GM21619 (cell line): ENCODE results near the gene WDR82.

Experiments used
- ATAC-seq: cut with Tn5 transposase; IDR thresholded peaks from one replicate; pipeline ENCODE4 v1.9.1; 2021; ENCODE audit not compliant: unreplicated experiment

The WDR82 gene

DNA sequence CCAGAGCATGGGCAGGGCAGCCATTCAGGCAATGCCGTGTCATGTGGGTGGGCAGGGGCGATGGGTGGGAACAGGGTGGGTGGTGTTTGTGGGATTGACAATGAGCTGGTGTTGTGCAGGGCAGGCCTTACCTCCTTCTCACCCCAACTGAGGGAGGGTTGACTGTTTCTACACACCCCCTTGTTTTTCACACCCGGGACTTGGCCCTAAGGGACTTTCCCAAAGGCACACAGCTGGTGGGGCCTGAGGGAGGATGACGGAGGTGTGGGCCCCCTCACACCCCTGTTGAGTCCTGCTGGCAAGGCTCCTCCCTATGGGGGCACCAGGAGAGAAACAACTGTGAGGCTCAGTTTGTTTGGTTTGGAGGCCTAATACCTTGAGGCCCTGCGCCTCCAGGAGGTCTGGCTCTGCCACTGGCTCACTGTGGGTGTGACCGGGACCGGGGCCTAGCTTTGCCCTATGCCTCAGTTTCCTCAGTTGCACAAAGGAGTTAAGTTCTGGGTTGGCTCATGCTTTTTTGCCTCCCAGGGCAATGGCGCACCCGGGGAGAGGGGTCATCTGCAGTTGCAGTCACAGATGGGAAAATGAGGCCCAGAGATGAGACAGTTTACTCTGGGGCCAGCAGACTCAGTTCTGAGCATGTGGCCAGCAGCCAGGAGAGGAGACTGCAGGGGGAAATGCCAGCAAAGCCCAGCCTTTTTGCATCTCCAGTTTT is 32.6 kb upstream of the WDR82 start:
- peak; percentile 45 for ATAC-seq

DNA sequence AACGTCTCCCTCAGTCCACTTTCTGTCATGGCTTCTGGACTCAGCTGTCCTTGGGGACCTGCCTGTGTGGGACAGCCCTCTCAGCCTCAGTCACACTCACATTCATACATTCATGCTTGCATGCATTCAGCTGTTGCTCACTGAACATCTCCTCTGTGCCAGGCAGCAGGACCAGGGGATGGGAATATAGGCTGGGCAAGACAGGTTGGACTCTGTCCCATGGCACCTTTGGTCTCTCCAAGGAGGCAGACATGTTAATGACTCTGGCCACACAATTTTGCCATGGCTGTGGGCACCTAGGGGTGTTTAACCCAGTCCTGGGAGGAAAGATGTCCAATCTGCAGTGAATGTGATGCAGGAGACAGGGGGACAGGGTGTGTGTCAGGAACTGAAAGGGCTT is 29.9 kb upstream of the WDR82 start:
- no peak for ATAC-seq

DNA sequence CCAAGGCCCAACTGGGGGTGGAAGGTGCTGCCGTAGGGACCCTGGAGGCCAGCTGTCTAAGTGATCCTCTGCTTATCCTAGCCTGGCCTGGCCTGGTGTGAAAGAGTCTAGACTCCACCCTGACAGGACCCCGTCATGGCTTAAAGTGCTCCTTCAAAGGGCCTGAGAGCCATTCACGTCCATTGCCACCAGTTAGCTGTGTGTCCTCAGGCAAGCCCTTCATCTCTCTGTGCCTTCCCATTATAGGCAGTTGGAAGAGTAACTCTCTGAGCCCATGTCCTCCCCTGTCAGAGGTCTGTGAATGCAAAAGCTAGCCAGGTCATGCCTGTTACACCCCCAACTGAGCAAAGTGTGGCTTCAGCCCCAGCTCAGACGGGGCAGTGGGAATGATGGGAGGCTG is 28.5 kb upstream of the WDR82 start:
- no peak for ATAC-seq

DNA sequence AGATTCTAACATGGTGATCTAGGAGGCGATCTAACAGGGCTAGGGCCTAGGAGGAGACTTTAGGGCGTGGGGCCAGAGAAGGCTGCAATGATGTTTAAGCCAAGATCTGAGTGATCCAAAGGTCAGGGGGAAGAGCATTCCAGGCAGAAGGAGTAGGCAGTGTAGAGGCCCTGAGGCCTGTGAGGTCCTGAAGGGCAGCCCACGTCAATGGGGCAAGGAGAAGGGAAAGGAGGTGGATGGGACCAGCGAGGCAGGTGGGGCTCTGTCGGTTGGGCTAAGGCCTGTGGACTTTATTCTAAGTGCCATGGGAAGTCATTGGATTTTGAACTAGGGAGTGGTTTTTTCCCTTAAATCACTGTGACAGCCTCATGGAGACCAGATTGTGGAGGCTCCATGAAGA is 27.5 kb upstream of the WDR82 start:
- no peak for ATAC-seq

DNA sequence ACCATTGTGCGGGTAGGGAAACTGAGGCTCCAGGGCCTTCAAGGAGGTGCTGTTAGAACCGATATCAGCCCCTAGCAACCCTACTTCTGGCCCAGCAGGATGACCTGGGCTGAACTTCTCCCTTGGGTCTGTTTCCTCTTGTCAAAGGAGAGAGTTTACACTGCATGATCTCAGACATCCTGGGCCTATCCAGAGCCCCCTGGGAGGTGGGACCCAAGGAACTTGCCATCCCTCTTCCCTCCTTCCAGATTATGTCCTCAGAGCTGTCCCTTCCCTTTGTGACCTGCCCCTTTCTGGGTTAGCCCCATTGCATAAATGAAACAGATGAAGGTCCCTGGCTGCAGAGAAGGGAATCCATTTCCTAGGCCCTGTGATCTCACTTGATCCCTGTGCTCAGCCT is 25.4 kb upstream of the WDR82 start:
- ATAC-seq: no peak

DNA sequence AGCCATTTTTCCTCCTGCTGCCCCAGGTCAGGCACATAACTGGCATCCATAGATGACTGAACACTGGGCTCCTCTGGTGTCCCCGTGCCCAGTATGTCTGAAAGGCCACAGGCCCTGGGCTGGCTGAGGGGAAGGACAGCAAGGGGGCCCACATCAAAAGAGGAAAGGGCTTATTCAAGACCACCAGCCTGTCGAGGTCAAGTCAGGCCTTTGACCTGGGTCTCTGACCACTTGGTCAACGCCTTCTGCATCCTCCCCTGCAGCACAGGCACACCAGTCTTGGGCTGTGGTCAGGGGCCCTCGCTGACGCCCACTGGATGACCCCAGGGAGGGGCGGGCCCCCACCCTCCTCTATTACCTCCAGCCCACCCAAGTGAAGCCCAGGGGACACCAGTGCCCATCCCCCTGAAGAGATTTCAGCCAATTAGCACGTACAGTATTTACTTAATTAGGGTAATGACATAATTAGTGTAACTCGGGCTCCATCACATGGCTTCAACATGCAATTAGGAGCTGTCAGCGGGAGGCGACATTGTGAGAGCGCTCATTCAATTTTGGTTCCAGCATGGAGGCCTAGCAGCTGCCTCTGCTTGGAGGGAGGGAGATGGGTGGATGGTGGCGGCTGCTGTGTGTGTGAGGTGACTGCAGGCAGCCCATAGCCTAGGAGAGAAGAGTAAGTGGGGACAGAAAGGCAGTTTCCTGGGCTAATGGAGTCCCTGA is 24.1 kb upstream of the WDR82 start:
- ATAC-seq: no peak

DNA sequence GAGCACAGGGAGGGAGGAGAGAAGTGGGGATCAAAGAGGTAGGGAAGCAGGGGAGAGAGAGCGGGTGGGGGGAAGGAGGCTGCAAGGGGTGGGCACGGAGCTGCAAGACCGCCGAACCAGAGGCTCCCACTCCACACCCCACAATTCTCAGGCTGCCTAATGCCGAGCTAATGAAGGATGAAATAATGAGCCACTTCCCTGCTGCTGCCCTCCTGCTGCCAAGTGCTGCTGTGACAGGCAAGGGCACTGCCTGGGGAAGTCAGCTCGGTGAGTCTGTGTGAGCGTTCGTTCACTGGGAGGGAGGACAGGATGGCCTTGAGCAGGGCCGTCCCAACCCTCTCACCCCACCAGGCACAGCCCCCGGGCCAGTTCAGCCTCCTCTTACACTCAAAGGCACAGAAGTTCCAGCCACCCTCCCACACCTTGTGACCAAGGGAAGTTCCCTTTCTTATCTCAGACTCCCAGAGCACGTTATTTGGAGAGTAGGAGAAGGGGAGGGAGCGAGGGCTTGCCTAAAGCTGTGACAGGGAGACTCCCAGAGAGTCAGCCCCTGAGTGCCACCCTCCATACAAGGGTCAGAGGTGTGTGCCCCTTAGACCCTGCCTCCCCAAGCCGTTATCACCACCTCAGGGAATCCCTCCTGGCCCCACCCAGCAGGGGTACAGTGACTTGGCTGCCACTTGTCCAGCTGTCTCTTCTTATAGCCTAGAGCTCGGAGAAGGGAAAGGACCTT is 21.6 kb upstream of the WDR82 start:
- no peak for ATAC-seq

DNA sequence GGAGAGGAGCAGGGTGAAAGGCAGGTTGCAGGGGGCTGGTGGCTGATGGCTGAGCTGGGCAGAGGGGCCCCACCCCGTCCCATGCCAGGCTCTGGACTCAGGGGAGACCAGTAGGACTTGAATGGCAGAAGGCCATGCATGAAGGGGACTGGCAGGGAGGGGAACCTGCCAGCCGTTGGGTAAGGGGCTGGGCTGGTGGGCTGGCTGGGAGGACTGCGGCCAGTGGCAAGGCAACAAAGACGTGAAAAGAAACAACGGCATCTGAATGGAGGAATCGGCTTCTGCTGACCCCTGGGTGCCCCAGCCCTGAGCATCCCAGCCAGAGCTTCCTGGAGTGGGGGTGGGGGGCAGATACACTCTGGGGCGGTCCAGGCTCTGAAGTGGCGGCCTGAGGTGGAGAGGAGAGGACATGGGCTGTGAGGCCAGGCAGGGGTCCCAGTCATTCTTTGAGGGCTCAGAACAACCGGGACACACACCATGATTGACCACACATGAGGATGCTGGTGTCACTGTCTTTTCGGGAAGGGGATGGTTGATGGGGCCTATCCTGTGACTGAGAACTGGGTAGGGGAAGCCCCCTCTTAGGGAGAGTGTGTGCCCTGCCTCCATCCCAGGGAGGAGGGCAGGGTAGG is 20.9 kb upstream of the WDR82 start:
- ATAC-seq: no peak

DNA sequence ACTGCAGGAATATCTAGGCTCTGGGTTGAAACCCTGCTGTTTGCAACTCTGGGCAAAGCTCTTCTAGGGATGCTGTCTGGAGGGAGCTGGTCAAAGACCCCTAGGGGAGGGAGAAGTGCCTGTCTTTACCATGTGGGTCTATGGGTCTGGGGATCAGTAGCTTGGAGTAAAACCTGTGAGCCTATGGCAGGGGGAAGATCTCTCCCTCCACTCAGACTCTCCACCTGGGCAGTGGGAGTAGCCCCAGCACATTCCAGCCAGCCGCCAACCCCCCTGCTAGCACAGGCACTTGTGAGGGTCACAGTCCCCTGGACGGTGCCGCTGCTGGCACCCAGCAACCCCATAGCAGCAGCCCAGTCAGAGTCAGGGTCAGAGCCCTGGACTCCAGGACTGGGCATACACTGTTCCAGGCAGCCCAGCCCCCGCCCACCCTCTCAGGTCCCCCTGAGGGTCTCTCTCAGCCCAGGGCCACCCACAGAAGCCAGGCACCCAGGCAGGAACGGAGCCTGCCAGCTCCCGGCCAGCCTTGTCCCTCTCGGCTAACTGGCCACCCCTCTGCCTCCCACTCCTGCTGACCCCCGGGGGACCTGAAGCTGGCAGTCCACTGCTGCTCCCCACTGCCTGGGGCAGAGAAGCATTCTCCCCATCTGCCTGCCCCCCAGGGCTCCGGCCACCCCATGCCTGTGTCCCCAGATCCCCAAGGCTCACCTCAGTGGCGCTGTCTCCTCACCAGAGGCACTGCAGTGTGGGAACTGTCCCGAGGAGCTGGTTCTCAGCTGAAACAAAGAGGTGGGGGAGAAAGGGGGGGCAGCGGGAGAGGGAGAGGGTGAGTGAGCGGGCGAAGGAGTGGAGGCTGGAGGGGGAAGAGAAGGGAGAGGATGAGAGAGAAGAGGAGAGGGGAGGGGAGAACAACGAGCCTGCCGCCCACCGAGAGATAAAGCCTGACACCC is 20.0 kb upstream of the WDR82 start:
- ATAC-seq: no peak

DNA sequence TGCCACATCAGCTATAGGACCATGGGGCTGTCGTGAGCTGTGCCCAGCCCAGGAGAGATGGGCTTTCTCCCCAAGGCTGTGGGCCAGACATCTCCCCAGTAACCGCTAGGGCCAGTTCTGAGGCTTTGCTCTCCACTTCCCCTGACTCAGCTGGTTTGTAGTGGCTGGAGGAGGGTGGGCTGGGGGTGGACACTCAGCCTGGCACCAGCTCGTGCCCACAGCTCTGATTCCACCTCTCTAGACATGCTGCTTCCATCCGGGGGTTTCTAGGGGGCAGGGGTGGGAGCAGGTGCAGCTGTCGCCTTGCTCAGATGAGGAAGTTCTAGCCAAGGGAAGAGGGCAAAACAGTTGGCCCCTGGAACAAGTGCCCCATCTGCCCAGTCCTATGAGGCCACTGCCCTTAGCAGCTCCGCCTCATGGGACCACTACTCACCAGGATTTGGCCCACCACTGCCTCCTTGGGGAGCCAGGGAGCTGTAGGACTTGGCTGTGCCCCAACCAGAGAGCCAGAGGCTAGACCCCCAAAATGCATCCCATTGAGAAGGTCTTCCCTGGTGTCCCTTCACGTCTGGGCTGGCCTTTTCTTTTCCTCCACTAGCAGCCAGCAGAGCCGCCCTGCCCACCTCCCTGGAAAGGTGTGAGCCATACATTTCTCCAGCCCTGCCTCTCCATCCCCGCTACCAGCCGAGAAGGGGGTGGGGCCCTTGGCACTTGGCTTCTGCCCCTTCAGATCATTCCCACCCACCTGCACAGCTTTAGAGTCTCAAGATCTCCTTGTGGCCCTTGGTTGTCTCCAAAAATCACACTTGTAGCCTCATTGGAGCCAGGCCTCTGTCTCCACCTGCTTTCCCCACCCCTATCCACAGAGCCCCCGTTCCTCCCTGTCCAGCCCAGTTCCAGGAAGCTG is 19.0 kb upstream of the WDR82 start:
- no peak for ATAC-seq

DNA sequence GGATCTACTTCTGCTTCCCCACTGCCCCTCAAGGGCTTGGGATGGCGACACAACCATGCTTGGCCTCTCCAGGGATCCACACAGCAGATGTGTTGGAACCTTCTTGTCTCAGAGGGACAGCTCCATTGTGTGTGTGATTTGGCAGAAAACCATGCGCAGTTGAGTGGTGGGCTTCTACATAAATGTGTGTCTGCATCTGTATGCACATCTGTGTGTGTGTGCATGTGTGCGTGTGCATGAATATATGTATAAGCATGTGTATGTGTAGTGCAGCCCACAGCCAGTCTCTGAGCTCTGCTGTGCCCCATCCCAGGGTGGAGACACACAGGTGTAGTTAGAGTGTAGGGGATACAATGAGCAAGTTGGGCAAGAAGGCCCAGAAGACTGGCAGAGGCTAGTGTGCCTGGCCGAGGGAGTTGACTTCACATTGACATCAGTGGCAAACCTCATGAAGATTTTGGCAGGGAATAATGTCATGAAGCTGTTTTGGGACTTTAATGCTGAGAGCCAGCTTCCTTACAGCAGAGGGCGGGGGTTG is 17.3 kb upstream of the WDR82 start:
- no peak for ATAC-seq

DNA sequence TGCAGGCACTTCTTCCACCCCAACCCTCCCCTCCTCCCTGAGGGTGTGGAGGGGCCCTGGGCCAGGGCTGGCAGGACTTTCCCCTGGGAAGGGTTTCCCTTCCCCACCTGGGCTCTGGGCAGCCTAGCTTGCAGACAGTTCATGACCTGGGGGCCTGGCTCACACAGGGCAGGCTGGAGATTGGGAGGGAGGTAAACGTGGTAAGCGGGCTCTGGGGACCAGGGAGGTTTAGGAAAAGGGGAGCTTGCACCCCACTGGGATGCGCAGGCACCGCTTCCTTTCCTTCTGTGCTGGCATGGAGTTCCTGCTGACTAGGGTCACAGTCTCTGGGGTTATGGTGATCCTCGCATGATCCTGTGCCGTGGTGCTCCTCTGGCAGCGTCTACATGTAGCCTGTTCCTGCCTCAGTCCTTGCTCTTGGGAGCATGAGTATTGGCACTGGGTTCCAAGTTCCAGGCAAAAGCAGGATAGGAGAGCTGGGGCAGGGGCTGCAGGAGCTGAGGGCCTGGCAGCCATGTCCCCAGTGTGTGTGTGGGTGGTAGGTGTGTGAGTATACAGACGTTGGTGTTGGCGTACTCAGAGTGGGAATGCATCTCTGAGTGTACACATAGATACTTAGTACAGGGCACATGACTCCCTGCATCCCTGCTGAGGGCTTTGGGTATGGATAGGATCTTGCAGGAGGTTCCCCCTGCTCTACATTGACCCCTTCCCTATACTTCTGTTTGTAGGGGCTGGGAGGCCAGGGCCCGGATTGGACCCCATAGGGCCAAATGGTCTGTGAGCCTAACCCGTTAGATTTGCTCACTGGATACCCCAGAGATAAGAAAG is 16.1 kb upstream of the WDR82 start:
- no peak for ATAC-seq

DNA sequence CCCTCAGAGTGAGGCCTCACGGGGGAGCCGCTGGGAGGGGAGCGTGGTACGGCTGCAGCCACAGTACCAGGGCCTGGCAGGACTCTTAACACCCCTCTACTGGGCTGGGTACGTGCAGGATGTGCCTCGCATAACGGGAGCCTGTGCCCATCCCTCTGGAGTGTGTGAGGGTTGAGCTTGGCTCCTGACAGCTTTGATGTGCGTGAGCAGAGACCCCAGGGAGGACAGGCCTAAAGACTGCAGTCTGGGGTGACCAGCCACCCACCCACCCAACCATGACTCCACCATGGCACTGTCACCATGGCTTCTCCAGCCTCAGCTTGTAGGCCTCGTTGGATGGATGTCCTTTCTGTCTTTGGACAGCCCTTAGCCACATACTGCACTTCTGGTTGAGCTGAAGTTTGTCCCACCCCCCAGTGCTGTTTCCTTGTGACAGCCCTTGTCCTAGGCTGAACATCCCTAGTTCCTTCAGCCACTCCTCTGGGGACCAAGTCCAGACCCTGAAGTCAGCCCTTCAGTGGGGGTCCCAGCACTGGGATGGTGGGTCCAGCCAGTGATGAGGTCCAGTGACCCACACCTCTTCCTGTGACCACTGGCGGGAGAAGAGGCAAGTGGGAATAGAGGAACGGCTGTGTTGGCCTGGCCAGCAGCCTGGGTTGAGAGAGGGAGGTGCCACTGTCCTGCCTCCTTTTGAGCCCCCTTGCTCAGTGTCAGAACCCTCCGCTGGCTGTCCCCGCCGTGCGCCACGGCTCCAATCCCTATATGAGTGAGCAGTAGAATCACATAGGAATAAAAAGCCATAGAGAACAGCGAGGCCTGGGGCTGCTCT is 15.3 kb upstream of the WDR82 start:
- no peak for ATAC-seq

DNA sequence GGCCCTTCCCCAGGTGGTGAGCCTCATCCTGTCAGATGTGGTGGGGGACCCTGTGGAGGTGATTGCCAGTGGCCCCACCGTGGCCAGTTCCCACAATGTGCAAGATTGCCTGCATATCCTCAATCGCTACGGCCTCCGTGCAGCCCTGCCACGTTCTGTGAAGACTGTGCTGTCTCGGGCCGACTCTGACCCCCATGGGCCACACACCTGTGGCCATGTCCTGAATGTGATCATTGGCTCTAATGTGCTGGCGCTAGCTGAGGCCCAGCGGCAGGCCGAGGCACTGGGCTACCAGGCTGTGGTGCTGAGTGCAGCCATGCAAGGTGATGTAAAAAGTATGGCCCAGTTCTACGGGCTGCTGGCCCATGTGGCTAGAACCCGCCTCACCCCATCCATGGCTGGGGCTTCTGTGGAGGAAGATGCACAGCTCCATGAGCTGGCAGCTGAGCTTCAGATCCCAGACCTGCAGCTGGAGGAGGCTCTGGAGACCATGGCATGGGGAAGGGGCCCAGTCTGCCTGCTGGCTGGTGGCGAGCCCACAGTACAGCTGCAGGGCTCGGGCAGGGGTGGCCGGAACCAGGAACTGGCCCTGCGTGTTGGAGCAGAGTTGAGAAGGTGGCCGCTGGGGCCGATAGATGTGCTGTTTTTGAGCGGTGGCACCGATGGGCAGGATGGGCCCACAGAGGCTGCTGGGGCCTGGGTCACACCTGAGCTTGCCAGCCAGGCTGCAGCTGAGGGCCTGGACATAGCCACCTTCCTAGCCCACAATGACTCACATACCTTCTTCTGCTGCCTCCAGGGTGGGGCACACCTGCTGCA is 14.0 kb upstream of the WDR82 start:
- no peak for ATAC-seq

DNA sequence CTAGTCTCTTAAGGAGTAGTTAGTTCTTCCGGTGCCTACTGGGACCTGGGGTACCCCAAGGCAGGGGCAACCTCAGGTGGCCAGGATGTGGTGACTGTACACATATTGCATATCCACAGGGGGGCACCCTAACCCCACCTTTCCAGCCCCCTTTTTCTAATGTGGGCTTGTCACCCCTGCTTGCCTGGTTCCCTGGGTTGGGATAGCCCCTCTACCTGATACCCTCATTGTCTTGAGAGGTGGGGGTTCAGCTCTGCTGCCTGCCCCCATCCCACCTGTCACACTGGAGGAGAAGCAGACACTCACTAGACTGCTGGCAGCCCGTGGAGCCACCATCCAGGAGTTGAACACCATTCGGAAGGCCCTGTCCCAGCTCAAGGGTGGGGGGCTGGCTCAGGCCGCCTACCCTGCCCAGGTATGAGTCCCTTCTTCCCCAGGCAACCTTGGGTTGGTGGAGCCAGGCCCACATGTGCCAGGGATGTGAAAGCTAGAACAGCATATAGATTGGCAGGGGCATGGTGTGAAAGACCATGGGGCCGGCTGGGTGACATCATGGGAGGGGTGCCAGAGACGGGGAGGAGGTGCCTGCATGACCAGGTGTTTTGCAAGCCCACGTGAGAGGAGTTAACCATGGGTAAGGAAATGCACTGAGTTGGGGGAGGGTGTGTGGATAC is 13.2 kb upstream of the WDR82 start:
- no peak for ATAC-seq
